Inflammatory macrophage (primary cell): ENCODE results near the gene FRAS1.
A peak's percentile ranks its signal among the peaks of the same experiment; 100 is the strongest.

Experiments used
- DNase-seq, 2 donors: peaks; one replicate each; pipeline ENCODE4 v3.0.0-alpha.2; 2020 to 2022

FRAS1 gene

DNA sequence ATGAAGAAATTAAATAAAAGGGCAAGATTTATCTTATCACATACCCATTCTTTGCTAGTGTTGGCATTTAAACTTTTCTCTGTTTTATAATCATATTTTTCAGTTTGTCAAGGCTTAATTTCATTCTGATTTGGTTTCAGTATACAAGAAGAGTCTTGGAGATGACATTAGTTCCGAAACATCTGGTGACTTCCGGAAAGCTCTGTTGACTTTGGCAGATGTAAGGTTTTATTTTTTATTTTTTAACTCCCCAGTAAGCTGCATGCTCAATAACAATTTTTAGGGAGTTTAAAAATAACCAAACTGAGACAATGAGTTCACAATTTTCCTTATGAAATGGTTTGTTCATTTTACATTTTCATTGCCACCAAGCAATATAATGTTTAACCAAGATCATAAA, 534.3 kb downstream of the FRAS1 start:
- DNase-seq: no peak

DNA sequence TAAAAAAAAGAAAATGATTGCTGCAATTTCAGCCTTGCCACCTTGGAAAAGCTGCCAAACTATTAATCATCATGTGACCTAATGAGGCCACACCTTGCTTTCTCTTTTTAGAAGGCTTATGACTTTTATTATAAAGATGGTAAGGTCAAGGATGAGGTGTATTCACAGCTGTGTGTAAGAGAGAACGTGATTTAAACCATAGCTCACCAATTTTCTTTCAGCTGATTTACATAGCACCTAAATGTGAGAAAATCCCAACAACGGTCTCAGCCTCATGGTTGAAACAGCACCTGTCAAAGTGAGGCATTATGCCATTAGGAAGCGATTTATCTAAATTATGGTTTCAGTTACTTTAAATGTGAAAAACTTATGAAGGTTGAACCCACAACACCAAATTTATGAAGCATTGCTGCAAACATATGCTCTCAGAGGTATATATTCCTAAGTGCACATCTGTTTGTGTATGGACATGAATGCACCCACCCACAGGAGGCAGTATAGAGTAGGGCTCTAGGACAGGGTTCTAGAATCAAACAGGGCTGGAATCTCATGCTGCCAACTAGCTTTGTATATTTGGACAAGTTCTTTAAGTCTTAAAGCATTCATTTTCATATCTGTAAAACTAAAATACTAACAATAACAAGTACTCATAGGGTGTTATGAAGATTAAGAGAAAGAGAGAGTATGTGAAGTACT, 535.1 kb downstream of the FRAS1 start:
- DNase-seq: peak in 1 of 2 donors; percentile 26
